Measurements from ENCODE around the gene LOXL3. TPM values are rescaled to one million over a fixed set of nuclear protein-coding genes. Genes with fewer than 3 reads are reported as not detected.

LOXL3 gene
- total RNA-seq, 1 donor, result 18.5 TPM

DNA sequence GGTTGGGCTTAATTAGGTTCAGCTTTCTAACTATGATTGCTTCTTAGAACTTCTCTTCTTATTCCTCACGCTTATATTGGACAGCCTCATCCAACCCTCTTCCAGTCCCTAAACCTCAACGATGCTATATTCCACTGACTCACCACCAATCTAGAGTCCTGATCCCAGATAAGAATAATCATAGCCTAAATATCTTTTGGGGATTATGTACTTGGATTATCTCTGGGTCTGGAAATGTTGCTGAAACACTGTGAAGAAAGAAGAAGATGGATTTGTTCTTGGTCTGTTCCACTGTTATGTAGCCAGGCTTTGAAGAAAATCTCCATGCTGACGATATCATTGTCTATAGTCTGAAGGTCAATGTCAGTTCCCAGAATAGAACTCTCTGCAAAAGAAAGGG, 27.7 kb upstream of the LOXL3 start:
- no peak for DNase-seq (ENCODE audit: low read depth)
- TF ChIP-seq, protein P1, sequence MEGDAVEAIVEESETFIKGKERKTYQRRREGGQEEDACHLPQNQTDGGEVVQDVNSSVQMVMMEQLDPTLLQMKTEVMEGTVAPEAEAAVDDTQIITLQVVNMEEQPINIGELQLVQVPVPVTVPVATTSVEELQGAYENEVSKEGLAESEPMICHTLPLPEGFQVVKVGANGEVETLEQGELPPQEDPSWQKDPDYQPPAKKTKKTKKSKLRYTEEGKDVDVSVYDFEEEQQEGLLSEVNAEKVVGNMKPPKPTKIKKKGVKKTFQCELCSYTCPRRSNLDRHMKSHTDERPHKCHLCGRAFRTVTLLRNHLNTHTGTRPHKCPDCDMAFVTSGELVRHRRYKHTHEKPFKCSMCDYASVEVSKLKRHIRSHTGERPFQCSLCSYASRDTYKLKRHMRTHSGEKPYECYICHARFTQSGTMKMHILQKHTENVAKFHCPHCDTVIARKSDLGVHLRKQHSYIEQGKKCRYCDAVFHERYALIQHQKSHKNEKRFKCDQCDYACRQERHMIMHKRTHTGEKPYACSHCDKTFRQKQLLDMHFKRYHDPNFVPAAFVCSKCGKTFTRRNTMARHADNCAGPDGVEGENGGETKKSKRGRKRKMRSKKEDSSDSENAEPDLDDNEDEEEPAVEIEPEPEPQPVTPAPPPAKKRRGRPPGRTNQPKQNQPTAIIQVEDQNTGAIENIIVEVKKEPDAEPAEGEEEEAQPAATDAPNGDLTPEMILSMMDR (IDR thresholded peaks at IDR 0.05; ENCODE audit: insufficient read depth, low read length), result no peak
- no peak overlapping the region for H3K4me3 ChIP-seq (ENCODE audit: low read depth, low read length)

DNA sequence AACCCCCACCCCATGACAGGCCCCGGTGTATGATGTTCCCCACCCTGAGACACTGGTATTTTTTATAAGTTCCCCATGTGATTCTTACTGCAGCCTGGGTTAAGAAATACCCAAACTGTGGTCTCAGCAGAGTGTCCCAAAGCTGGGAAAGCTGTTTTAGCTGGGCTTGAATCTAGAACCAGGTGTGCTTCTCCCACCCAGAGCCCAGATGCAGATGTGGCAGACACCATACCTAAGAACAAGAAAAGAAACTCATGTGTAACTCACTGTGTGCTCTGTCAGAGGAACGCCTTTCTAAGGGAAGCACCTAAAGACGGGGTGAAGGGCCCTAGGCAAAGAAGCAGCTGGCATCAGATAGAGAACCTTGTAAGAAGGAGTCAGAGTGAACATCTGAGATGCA, 24.7 kb upstream of the LOXL3 start:
- TF ChIP-seq, protein P1 (IDR thresholded peaks at IDR 0.05; ENCODE audit: insufficient read depth, low read length), result no peak
- H3K4me3 ChIP-seq (ENCODE audit: low read depth, low read length), result no peak overlapping the region
- DNase-seq (ENCODE audit: low read depth), result no peak

DNA sequence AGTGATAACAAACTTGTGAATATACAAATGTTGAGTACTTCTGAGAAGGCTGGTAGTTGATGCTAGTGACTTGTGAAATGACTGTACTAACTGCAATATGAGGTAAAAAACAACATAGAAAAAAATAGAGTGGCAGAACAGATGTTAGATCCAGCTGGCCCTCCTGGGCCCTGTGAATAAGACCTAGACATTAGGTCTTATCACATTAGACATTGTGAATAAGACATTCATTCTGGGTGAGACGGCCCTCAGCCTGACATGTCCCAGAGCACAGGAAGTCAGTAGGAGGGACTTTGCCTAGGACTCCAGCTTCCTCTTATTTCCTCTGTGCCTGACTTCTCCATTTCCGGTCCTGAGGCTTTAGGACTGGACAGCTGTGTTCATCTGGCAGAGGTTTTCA, 23.7 kb upstream of the LOXL3 start:
- DNase-seq (ENCODE audit: low read depth), result peak; percentile 73
- no peak overlapping the region for H3K4me3 ChIP-seq (ENCODE audit: low read depth, low read length)
- TF ChIP-seq, protein P1 (IDR thresholded peaks at IDR 0.05; ENCODE audit: insufficient read depth, low read length), result no peak

DNA sequence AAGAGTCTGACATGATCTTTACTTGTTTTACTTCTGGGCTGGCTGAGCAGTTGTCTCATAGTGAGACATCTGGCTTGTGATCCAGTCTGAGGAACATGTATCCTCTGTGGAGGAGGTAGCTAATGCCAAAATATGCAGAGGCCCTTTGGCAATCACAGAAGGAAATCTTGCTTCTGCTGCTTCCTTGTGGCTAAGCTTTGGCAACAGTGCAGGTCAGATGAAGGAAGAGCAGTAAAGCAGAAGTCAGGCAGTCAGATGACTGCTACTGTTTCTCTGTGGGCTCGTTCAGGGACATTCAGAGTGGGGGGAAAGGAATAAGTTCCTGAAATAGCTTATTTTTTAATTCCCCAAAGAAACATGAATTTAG, 23.1 kb upstream of the LOXL3 start:
- no peak overlapping the region for H3K4me3 ChIP-seq (ENCODE audit: low read depth, low read length)
- TF ChIP-seq, protein P1 (IDR thresholded peaks at IDR 0.05; ENCODE audit: insufficient read depth, low read length), result peak; percentile 33
- DNase-seq (ENCODE audit: low read depth), result peak; percentile 95

DNA sequence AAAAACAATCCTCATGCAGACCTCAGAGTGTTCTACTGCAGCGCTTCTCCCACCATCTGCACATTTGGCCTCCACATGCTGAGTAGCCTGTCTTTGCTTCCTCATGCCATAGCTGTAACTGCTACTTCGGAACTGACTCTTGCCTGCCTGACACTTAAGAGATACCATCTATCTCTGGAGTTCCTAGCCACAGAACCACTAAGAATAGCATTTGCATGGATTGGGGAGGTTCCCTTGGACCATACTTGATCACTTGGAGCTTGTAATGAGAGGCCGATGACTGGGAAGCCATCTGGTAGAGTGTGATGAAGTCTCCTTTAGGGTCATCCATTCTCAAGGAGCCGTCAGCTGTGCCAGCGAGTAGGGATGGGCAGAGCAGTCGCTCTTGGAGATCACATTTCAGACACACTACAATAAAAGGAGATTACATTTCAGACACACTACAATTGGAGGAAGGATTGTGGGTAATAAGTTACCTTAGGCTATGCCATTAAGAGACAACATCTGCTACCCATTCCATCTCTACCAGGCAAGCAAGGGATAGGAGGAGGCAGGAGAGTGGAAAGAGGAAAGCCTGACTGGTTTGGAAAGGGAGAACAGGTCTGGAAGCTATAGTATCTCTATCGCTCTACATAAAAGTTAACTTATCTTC, 22.6 kb upstream of the LOXL3 start:
- DNase-seq (ENCODE audit: low read depth), result no peak
- no peak overlapping the region for H3K4me3 ChIP-seq (ENCODE audit: low read depth, low read length)
- TF ChIP-seq, protein P1 (IDR thresholded peaks at IDR 0.05; ENCODE audit: insufficient read depth, low read length), result no peak

DNA sequence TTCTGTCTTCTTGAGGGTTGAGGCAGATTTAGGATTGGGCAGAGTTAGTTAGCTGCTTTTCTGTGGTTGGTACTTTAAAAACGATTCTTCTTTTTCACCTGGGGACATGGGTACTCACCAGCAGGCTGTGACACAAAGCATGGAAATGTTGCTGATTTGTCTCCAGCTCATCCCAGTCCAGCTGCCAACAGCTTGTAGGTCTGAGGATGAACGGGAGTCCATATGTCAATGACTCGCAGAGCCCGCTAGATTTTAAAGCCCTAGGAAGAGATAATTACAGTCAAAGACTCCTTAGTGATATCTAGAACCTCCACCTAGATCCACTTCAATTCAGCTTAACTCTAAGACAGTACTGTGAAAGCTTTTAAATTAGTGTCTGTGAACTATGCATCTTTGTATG, 21.6 kb upstream of the LOXL3 start:
- no peak for DNase-seq (ENCODE audit: low read depth)
- TF ChIP-seq, protein P1 (IDR thresholded peaks at IDR 0.05; ENCODE audit: insufficient read depth, low read length), result no peak
- no peak overlapping the region for H3K4me3 ChIP-seq (ENCODE audit: low read depth, low read length)
